Stomach smooth muscle (tissue), 2 donors: Measurements from ENCODE around the gene RUNX2.

Experiments used
- H3K27ac ChIP-seq: one replicate; pipeline ENCODE4 v1.7.0; 2013; ENCODE audit warnings: mild to moderate bottlenecking, low read length, inconsistent platforms
- H3K27me3 ChIP-seq, 2 donors: one replicate each; pipeline ENCODE4 v1.7.0; 2013; ENCODE audit warnings: low read length in 2 of 2; ENCODE audit not compliant: insufficient read depth in 2 of 2, control insufficient read depth in 1 of 2
- H3K36me3 ChIP-seq, 2 donors: one replicate each; pipeline ENCODE4 v1.7.0; 2013; ENCODE audit warnings: low read length in 2 of 2; ENCODE audit not compliant: control insufficient read depth in 2 of 2, insufficient read depth in 2 of 2
- H3K4me1 ChIP-seq: one replicate; pipeline ENCODE4 v1.7.0; 2013; ENCODE audit warnings: low read length; ENCODE audit not compliant: control insufficient read depth, insufficient read depth
- H3K4me3 ChIP-seq, 2 donors: one replicate each; pipeline ENCODE4 v1.7.0; 2013; ENCODE audit warnings: low read length in 2 of 2
- H3K9ac ChIP-seq, 2 donors: one replicate each; pipeline ENCODE4 v1.7.0; 2013; ENCODE audit warnings: low read length in 2 of 2, mild to moderate bottlenecking in 1 of 2
- H3K9me3 ChIP-seq, 2 donors: one replicate each; pipeline ENCODE4 v1.7.0; 2013; ENCODE audit warnings: low read length in 2 of 2; ENCODE audit not compliant: control insufficient read depth in 2 of 2
- donor health status: healthy.
- donor health status: Pancreatic carcinoma.

Gene RUNX2

DNA sequence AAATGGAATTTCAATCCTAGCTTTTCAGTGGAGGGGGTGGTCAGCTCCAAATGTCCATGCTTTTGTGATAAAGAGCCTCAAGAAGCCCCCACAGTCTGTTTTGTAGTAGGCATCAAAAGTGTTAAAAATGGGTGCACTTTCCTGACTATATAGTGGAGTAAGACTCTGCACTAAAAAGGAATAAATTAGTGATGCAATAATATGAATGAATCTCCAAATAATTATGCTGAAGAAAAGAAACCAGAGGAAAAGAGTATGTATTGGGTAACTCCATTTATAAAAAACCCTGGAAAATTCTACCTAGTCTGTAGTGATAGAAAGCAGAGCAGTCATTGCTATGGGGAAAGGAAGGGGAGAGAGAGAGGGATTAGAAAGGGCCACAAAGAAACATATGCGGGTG, 360.1 kb downstream of the RUNX2 start:
- Histone ChIP-seq H3K27me3 (no peaks in the 10 kb centered on the region), H3K36me3 (no peaks in the 10 kb centered on the region), H3K4me3 (no peak overlapping the region), H3K9ac (no peak overlapping the region), H3K4me1 (peaks cover 2% of the 10 kb centered on the region), H3K9me3 (no peaks in the 10 kb centered on the region), H3K27ac (no peak overlapping the region)

DNA sequence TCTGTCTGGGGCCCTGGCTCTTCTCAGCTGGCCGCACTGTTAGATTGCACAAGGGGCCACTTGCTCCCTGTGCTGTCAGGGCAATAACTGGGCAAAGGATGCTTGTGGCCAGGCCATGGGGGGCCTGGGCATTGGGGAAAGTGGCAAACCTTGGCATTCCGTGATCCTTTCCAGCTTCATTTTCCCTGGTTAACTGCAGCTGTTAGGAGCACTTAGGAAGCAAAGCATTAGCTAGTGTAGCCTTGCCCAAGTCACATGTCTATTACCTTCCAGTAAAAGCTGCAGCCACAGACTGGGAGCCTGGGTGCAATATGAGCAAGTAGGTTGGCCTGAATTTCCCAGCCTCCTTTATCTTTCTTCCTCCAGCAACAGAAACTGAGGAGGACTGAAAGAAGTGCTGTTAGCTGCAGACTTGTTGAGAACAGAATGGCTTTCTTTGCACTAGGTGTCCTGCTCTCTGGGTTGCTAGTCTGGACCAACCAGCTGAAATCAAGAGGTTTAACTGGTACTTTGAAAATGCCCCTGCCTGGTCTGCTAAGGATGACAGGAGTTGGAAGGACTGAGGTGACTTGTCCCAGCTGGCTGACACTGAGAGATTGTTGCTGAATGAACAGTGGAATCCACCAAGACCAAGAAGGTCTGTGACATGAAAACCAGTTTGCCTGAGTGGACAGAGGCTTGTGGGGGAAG, 361.9 kb downstream of the RUNX2 start:
- Histone ChIP-seq H3K4me1 (peaks cover 2% of the 10 kb centered on the region), H3K36me3 (no peaks in the 10 kb centered on the region), H3K4me3 (no peak overlapping the region), H3K9me3 (no peaks in the 10 kb centered on the region), H3K9ac (no peak overlapping the region), H3K27ac (no peak overlapping the region), H3K27me3 (no peaks in the 10 kb centered on the region)

DNA sequence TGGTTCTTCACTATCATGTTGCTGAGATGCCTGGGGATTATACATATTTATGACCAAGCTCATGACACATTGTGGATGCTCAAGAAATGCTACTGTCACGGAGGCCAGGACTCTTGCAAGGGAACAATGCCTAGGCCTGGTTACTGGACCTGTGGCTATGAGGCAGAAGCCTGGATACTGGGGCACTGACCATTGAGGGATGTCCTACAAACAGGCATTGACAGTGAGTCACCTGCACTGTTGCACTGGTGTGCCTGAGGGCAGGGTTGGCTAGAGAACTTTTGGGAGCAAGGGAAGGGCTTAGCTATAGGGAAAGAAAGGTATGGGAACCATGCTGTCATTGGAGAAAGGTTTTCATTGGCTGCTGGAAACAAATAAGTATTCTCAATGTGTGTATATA, 362.7 kb downstream of the RUNX2 start:
- no peaks in the 10 kb centered on the region for H3K9me3 ChIP-seq
- H3K27ac ChIP-seq = no peak overlapping the region
- H3K9ac ChIP-seq = no peak overlapping the region
- no peaks in the 10 kb centered on the region for H3K27me3 ChIP-seq
- H3K36me3 ChIP-seq = no peaks in the 10 kb centered on the region
- H3K4me1 ChIP-seq = peaks cover 2% of the 10 kb centered on the region
- no peak overlapping the region for H3K4me3 ChIP-seq

DNA sequence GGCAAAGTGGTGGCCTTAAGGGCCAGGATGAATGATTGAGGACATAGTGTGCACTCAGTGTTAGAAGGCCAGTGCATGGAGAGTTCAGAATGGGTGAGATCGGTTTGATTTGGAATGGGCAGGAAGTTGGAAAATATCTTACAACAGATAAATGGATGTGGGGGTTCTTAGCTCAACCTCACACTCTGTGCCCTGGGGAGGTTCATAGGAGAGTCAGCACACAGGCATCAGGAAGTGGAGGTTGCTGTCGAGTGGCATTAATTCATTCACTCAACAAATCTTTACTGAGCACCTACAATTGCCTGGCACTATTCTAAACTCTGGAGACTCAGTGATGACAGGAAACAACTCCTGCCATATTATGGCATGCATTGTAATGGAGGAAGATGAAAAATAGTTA, 363.3 kb downstream of the RUNX2 start:
- H3K27ac ChIP-seq = no peak overlapping the region
- H3K4me3 ChIP-seq = no peak overlapping the region
- H3K9ac ChIP-seq = no peak overlapping the region
- no peaks in the 10 kb centered on the region for H3K36me3 ChIP-seq
- no peaks in the 10 kb centered on the region for H3K9me3 ChIP-seq
- H3K27me3 ChIP-seq = no peaks in the 10 kb centered on the region
- H3K4me1 ChIP-seq = peaks cover 2% of the 10 kb centered on the region

DNA sequence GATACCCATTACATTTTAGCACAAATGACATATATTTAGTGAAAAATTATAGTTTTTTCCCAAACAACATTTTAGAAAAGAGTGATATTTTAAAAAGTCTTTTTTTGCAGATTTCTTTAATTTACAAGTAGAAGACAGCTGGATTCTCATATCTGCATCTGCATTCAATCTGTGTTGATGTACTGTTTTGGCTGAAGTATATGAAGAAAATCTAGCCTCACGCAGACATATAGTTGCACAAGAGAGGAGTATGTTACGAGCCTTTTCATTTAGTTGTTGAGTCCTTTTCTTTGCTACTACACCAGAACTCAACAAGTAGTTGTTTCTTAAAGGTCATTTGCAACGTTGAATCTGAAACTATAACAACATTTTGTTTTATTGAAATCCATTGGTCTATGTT, 363.9 kb downstream of the RUNX2 start:
- Histone ChIP-seq H3K27ac (no peak overlapping the region), H3K27me3 (no peaks in the 10 kb centered on the region), H3K9me3 (no peaks in the 10 kb centered on the region), H3K4me1 (peaks cover 2% of the 10 kb centered on the region), H3K4me3 (no peak overlapping the region), H3K36me3 (no peaks in the 10 kb centered on the region), H3K9ac (no peak overlapping the region)

DNA sequence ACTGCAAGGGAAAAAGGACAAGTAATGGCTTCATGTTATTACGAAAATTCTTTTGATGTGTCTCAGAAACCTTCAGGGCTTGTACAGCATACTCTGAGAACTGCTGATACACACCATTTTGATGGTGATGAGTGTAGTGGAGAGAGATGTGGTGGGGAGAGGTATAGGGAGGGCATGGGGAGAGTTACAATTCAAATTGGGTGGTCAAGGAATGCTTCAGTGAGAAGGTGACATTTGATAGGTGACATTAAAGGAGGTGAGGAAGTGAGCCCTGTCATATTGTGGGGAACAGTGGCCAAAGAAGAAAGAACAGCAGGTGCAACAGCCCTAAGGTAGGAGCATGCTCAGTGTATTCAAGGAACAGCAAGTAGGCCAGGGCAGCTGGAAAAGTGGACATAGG, 368.6 kb downstream of the RUNX2 start:
- Histone ChIP-seq H3K27ac (no peak overlapping the region), H3K4me1 (no peaks in the 10 kb centered on the region), H3K4me3 (no peak overlapping the region), H3K9ac (no peak overlapping the region), H3K36me3 (no peaks in the 10 kb centered on the region), H3K27me3 (no peaks in the 10 kb centered on the region), H3K9me3 (no peaks in the 10 kb centered on the region)

DNA sequence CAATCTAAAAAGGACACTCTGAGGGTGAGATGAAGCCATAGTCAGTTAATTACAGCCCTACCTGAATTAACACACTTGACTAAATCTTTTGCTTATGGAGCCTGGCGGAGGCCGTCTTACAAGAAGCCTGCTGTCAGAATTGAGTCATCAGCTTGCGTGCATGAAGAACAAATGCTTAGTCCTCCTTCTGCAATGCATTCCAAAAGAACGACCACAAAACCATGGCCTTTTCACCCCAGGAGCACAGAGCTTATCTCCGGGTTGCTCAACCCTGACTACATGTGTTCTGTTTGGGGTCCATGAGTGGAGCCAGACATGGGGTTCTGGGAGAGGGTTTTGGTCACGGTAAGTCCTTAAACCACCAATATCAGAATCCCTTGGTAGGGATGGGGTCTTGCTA, 369.5 kb downstream of the RUNX2 start:
- Histone ChIP-seq H3K4me3 (no peak overlapping the region), H3K36me3 (no peaks in the 10 kb centered on the region), H3K27me3 (no peaks in the 10 kb centered on the region), H3K9ac (no peak overlapping the region), H3K9me3 (no peaks in the 10 kb centered on the region), H3K27ac (no peak overlapping the region), H3K4me1 (no peaks in the 10 kb centered on the region)

DNA sequence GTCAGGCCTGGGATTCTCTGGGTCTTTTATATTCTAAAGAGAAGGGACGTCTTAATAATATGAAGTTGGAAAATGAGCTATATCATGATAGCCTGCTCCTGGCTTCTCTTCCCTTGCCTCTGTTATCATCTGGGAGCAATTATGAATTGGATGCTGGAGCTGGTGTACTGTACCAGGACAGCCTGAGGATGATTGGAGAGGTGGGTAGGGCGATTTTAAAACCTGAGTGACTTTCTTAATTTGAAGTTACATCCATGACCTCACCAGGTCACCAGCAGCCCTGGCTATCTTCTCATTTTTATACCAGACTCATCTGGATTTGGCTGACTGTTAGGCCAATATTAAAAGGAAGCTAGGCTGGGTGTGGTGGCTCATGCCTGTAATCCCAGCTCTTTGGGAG, 369.9 kb downstream of the RUNX2 start:
- no peaks in the 10 kb centered on the region for H3K4me1 ChIP-seq

DNA sequence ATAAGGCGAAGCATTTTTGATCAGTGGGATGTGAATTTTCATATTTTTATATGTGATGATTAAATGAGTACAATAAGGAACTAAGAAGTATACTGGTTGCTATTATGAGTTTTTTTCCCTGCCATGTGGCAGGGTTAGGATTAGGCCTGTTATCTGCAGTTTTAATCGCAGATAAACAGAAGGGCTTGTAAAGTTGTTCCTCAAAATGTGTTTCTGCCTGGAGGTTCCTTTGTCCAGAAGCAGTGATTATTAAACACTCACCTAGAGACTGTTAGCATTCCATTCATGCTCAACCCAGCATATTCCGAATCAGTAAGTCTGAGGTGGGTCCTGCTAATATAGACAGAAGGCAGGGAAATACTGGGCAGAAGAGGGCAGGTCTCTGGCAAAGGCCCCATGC, 371.5 kb downstream of the RUNX2 start:
- Histone ChIP-seq H3K27me3 (no peaks in the 10 kb centered on the region), H3K4me3 (no peak overlapping the region), H3K27ac (no peak overlapping the region), H3K9me3 (no peaks in the 10 kb centered on the region), H3K36me3 (no peaks in the 10 kb centered on the region), H3K9ac (no peak overlapping the region), H3K4me1 (no peaks in the 10 kb centered on the region)

More for the DNA sequence above, 369.9 kb downstream of the RUNX2 start:
- Histone ChIP-seq H3K9me3 (no peaks in the 10 kb centered on the region), H3K27me3 (no peaks in the 10 kb centered on the region), H3K36me3 (no peaks in the 10 kb centered on the region), H3K9ac (no peak overlapping the region), H3K27ac (no peak overlapping the region), H3K4me3 (no peak overlapping the region)

DNA sequence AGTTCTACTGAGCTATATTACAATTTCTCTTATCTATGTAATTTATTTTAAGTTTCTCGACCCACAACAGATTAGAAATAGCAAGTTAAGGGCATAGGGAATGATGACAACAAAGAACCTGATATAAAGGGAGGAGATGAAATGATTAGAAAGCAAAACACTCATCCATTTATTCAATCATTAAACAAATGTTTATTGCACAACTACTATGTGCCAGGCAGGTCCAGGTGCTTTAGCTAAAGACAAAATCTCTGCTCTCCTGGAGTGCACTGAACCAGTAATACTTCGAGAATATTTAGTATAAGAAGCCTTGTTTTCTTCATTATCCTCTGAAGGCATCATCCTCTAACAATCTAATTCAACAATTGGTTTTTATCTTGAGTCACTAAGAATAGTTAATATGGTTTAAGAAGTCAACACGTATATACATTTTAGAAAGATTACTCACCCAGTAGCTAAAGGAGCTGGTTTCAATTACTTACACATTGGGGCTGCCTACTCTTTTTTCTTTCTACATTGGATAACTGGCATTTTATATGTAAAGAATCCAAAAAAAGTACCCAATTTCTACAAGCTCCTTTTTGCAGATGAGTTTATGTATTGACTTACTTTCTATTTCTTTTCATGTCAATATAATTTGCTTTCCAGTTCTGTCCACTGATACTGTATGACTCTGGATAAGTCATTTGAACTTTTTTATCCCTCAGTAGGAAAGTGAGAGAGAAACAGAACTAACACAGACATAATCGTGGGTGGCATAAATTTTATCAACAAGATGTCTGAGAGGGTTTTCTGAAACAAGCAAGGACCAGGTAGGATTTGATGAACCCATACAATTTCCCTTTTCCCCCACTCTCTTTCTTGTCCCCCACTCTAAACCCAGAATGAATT, 375.0 kb downstream of the RUNX2 start:
- Histone ChIP-seq H3K4me3 (no peak overlapping the region), H3K9me3 (no peaks in the 10 kb centered on the region), H3K9ac (no peak overlapping the region), H3K27me3 (no peaks in the 10 kb centered on the region), H3K36me3 (no peaks in the 10 kb centered on the region), H3K27ac (no peak overlapping the region), H3K4me1 (no peaks in the 10 kb centered on the region)
